ENCODE data around the gene ATP9A.

The ATP9A gene

GRCh38 chr20:51734876-51735720, 33.1 kb downstream of the ATP9A start:
- no peak overlapping the region for H3K4me3 ChIP-seq (replicated peaks; ENCODE audit: insufficient read depth, low read length)
- H3K27me3 ChIP-seq (ENCODE audit: insufficient read depth, poor library complexity, severe bottlenecking) = no peaks in the 10 kb centered on the region
- TF ChIP-seq, protein P1, sequence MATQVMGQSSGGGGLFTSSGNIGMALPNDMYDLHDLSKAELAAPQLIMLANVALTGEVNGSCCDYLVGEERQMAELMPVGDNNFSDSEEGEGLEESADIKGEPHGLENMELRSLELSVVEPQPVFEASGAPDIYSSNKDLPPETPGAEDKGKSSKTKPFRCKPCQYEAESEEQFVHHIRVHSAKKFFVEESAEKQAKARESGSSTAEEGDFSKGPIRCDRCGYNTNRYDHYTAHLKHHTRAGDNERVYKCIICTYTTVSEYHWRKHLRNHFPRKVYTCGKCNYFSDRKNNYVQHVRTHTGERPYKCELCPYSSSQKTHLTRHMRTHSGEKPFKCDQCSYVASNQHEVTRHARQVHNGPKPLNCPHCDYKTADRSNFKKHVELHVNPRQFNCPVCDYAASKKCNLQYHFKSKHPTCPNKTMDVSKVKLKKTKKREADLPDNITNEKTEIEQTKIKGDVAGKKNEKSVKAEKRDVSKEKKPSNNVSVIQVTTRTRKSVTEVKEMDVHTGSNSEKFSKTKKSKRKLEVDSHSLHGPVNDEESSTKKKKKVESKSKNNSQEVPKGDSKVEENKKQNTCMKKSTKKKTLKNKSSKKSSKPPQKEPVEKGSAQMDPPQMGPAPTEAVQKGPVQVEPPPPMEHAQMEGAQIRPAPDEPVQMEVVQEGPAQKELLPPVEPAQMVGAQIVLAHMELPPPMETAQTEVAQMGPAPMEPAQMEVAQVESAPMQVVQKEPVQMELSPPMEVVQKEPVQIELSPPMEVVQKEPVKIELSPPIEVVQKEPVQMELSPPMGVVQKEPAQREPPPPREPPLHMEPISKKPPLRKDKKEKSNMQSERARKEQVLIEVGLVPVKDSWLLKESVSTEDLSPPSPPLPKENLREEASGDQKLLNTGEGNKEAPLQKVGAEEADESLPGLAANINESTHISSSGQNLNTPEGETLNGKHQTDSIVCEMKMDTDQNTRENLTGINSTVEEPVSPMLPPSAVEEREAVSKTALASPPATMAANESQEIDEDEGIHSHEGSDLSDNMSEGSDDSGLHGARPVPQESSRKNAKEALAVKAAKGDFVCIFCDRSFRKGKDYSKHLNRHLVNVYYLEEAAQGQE (IDR thresholded peaks at IDR 0.05; ENCODE audit: insufficient replicate concordance, low read depth) = no peak
- TF ChIP-seq GABPA (IDR thresholded peaks at IDR 0.05; ENCODE audit: low read depth) (no peak), CTCF (IDR thresholded peaks at IDR 0.05; ENCODE audit: insufficient read depth, low read length) (no peak), POLR2AphosphoS5 (IDR thresholded peaks at IDR 0.05; ENCODE audit: low read depth) (no peak), SPI1 (IDR thresholded peaks at IDR 0.05; ENCODE audit: borderline replicate concordance, low read depth) (no peak)
- no peak overlapping the region for H3K27ac ChIP-seq (replicated peaks)
- DNase-seq (ENCODE audit: low read depth in 1 of 2, low spot score in 1 of 2) = no peak

GRCh38 chr20:51733070-51733469, 35.1 kb downstream of the ATP9A start:
- TF ChIP-seq, protein P1 (IDR thresholded peaks at IDR 0.05; ENCODE audit: insufficient replicate concordance, low read depth) = no peak
- TF ChIP-seq GABPA (IDR thresholded peaks at IDR 0.05; ENCODE audit: low read depth) = no peak
- no peak for TF ChIP-seq CTCF (IDR thresholded peaks at IDR 0.05; ENCODE audit: insufficient read depth, low read length)
- no peak for TF ChIP-seq POLR2AphosphoS5 (IDR thresholded peaks at IDR 0.05; ENCODE audit: low read depth)
- TF ChIP-seq SPI1 (IDR thresholded peaks at IDR 0.05; ENCODE audit: borderline replicate concordance, low read depth) = no peak
- no peaks in the 10 kb centered on the region for H3K27me3 ChIP-seq (ENCODE audit: insufficient read depth, poor library complexity, severe bottlenecking)
- DNase-seq (ENCODE audit: low read depth in 1 of 2, low spot score in 1 of 2) = no peak
- no peak overlapping the region for H3K27ac ChIP-seq (replicated peaks)
- H3K4me3 ChIP-seq (replicated peaks; ENCODE audit: insufficient read depth, low read length) = no peak overlapping the region

DNA sequence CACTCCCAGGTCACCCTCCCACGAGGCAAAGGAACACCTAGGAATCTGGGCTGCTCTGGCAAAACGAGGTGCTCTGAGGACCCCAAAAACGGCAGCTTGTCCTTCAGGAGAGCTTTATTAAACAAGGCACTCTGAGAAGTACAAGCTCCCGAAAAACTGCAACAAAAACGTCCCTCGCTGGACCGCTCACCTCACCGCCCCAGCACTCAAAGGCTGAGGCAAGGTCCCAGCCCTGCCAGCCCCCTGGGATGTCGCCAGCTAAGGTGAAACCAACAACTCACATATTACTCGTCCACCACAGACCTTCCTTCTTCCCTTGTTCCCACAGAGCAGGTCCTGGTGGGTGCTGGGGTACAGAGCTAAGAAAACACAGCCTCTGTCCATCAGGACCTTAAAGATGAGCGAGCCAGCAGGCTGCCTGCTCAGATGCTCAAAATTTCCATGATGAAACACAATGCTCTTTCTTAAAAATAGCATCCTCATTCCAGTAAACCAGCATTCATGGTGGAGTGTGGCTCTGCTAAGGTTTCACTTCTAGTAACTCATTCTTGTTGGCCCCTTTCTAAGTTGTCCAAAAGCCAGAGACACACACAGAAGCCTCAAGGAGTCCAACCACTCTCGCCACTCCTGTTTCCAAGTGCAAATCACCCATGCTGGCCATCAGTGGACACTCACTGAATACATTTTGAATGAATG, 35.9 kb downstream of the ATP9A start:
- TF ChIP-seq GABPA (IDR thresholded peaks at IDR 0.05; ENCODE audit: low read depth) (no peak), SPI1 (IDR thresholded peaks at IDR 0.05; ENCODE audit: borderline replicate concordance, low read depth) (no peak), CTCF (IDR thresholded peaks at IDR 0.05; ENCODE audit: insufficient read depth, low read length) (no peak), POLR2AphosphoS5 (IDR thresholded peaks at IDR 0.05; ENCODE audit: low read depth) (no peak)
- TF ChIP-seq, protein P1 (IDR thresholded peaks at IDR 0.05; ENCODE audit: insufficient replicate concordance, low read depth) = no peak
- Histone ChIP-seq H3K27ac (replicated peaks) (no peak overlapping the region), H3K27me3 (ENCODE audit: insufficient read depth, poor library complexity, severe bottlenecking) (no peaks in the 10 kb centered on the region), H3K4me3 (replicated peaks; ENCODE audit: insufficient read depth, low read length) (no peak overlapping the region)
- no peak for DNase-seq (ENCODE audit: low read depth in 1 of 2, low spot score in 1 of 2)

All from HL-60 (cell line).